Measurements from ENCODE around the gene DXO.
A peak's percentile ranks its signal among the peaks of the same experiment; 100 is the strongest.

Gene DXO

GRCh38 chr6:31958412-31958740 is 13.6 kb downstream of the DXO start:
- TF ChIP-seq RAD21 (IDR thresholded peaks at IDR 0.05; ENCODE audit: low read depth) (no peak), CEBPB (IDR thresholded peaks at IDR 0.05) (no peak), NFIC (IDR thresholded peaks at IDR 0.05) (no peak)

- TF ChIP-seq REST (IDR thresholded peaks at IDR 0.05; ENCODE audit: low read depth) (no peak), CREB1 (IDR thresholded peaks at IDR 0.05; ENCODE audit: low read depth) (no peak), TAF1 (IDR thresholded peaks at IDR 0.05; ENCODE audit: low read depth) (no peak), CEBPB (IDR thresholded peaks at IDR 0.05) (no peak), EGR1 (IDR thresholded peaks at IDR 0.05) (no peak), TEAD4 (IDR thresholded peaks at IDR 0.05) (no peak), FOXM1 (IDR thresholded peaks at IDR 0.05; ENCODE audit: borderline replicate concordance, low read depth) (no peak), ZBTB7A (IDR thresholded peaks at IDR 0.05; ENCODE audit: low read depth) (no peak)
These were observed 15.1 kb downstream of the DXO start for GRCh38 chr6:31956796-31957195.

GRCh38 chr6:31954511-31954910 is 17.4 kb downstream of the DXO start:
- no peak for TF ChIP-seq TCF12 (IDR thresholded peaks at IDR 0.05; ENCODE audit: low read depth)
- no peak for TF ChIP-seq RAD21 (IDR thresholded peaks at IDR 0.05; ENCODE audit: low read depth)
- TF ChIP-seq ZBTB7A (IDR thresholded peaks at IDR 0.05; ENCODE audit: low read depth) = no peak
- no peak for TF ChIP-seq FOXM1 (IDR thresholded peaks at IDR 0.05; ENCODE audit: borderline replicate concordance, low read depth)
- no peak for TF ChIP-seq REST (IDR thresholded peaks at IDR 0.05; ENCODE audit: low read depth)
- TF ChIP-seq TEAD4 (IDR thresholded peaks at IDR 0.05) = no peak

- TF ChIP-seq RAD21 (IDR thresholded peaks at IDR 0.05; ENCODE audit: low read depth) (no peak), ZBTB7A (IDR thresholded peaks at IDR 0.05; ENCODE audit: low read depth) (no peak), TAF1 (IDR thresholded peaks at IDR 0.05; ENCODE audit: low read depth) (no peak), NFIC (IDR thresholded peaks at IDR 0.05) (no peak), FOXM1 (IDR thresholded peaks at IDR 0.05; ENCODE audit: borderline replicate concordance, low read depth) (no peak), YY1 (IDR thresholded peaks at IDR 0.05; ENCODE audit: low read depth) (no peak), CREB1 (IDR thresholded peaks at IDR 0.05; ENCODE audit: low read depth) (no peak), USF1 (IDR thresholded peaks at IDR 0.05) (no peak), EP300 (IDR thresholded peaks at IDR 0.05; ENCODE audit: borderline replicate concordance) (no peak), TCF12 (IDR thresholded peaks at IDR 0.05; ENCODE audit: low read depth) (no peak), CEBPB (IDR thresholded peaks at IDR 0.05) (no peak), REST (IDR thresholded peaks at IDR 0.05; ENCODE audit: low read depth) (no peak), EGR1 (IDR thresholded peaks at IDR 0.05) (no peak), MAX (IDR thresholded peaks at IDR 0.05) (no peak), TEAD4 (IDR thresholded peaks at IDR 0.05) (no peak)
These were observed 19.0 kb downstream of the DXO start for GRCh38 chr6:31952890-31953289.

GRCh38 chr6:31952140-31952805 is 19.7 kb downstream of the DXO start:
- no peak for TF ChIP-seq EGR1 (IDR thresholded peaks at IDR 0.05)
- TF ChIP-seq ZBTB7A (IDR thresholded peaks at IDR 0.05; ENCODE audit: low read depth) = no peak
- TF ChIP-seq MAX (IDR thresholded peaks at IDR 0.05) = no peak
- peak; percentile 56 for TF ChIP-seq RAD21 (IDR thresholded peaks at IDR 0.05; ENCODE audit: low read depth)
- no peak for TF ChIP-seq CREB1 (IDR thresholded peaks at IDR 0.05; ENCODE audit: low read depth)

Data from Ishikawa (cell line).